Omental fat pad (tissue), 4 donors: Measurements from ENCODE around the gene TMEM132C. TPM values are rescaled to one million over a fixed set of nuclear protein-coding genes. Genes with fewer than 3 reads are reported as not detected.

ENCODE experiments used
- ATAC-seq: fragments of 150-250 bp; one replicate; pipeline ENCODE4 v1.9.1; 2016; ENCODE audit warnings: mild to moderate bottlenecking, moderate library complexity; ENCODE audit not compliant: low FRiP score
- DNase-seq: peaks from one replicate; pipeline ENCODE4 v3.0.0-alpha.2; 2019; ENCODE audit warnings: low spot score
- CTCF ChIP-seq, 3 donors: fragments of 450-650 bp; IDR thresholded peaks; one replicate each; pipeline ENCODE4 v1.5.1; 2016 to 2017; ENCODE audit warnings: antibody characterized with exemption in 3 of 3, mild to moderate bottlenecking in 3 of 3, moderate library complexity in 2 of 3
- total RNA-seq, 4 donors: library from RNA; depleted of rRNA; stranded (reverse); fragments of >200 nt; gene quantifications; one replicate each; pipeline ENCODE4 v1.1.0, GENCODE V29; 2016

Gene TMEM132C
- total RNA-seq, 4 donors from 2014 or later: 15.6 to 109 (median 44.9) TPM

- no peak for TF ChIP-seq CTCF (IDR thresholded peaks at IDR 0.05)
- DNase-seq (no peak), ATAC-seq (no peak)
Measured at GRCh38 chr12:128554546-128555304, 287.8 kb downstream of the TMEM132C start.

GRCh38 chr12:128557231-128557630, 290.3 kb downstream of the TMEM132C start:
- DNase-seq (no peak), ATAC-seq (no peak)
- TF ChIP-seq CTCF (IDR thresholded peaks at IDR 0.05): no peak

GRCh38 chr12:128564956-128565355, 298.0 kb downstream of the TMEM132C start:
- ATAC-seq: no peak
- TF ChIP-seq CTCF (IDR thresholded peaks at IDR 0.05): no peak
- no peak for DNase-seq

DNA sequence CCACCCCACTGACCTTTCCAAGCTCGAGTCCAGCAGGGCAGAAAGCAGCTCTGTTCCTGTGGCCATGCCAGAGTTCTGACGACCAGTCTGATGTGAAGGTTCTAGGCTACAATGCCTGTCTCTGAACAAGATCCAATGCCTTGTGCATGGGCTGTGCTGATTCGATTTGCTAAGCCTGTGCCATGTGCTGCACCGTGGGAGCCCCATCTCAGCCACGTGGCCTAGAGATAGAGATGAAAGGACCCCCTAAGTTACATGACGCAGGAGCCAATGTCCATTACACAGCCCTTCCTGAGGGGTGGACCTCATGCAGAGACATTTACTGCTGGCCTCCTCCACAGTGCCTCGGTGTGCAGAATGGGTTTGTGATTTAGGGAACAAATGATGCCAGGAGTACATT, 300.8 kb downstream of the TMEM132C start:
- no peak for TF ChIP-seq CTCF (IDR thresholded peaks at IDR 0.05)
- ATAC-seq: no peak
- no peak for DNase-seq

DNA sequence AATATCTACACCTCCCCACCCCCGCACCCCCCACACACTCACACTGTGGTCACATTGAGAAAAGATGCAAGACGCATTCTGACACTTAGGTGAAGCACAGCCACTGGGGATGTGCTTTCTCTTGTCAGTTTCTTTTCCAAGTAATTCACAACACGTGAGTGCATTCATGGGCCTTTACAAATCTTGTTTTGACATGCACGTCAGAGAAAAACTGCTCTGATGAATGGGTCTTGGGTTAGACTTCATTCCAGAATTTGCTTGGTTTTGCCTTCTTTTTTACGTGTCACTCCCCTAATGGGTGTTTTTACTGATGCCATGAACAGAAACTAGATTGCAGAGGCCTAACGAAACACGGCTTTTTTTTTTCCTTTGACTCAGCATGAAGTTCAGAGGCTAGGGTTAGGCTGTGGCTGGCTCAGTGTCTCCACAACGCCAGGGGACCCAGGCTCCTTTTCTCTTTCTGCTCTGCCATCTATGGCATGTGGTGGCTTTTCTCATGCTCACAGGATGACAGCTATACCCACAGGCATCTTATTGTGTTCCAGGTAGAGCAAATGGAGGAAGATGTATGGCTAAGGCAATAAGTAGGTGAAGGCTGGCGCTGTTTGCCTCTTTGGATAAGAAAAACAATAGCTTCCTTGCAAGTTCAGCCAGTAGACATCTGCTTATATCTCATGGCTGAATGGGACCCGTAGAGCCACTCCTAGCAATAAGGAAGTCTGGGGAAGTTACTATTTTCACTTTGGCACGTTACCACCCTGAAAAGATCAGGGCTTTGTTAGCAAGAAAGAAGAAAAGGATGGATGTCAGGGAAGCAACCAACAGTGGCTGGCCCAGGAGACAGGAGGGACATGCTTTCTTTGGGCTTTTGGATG, 303.5 kb downstream of the TMEM132C start:
- no peak for ATAC-seq
- no peak for TF ChIP-seq CTCF (IDR thresholded peaks at IDR 0.05)

GRCh38 chr12:128571906-128572810, 305.2 kb downstream of the TMEM132C start:
- ATAC-seq (no peak), DNase-seq (no peak)
- TF ChIP-seq CTCF (IDR thresholded peaks at IDR 0.05): no peak

More for the DNA sequence above, 303.5 kb downstream of the TMEM132C start:
- no peak for DNase-seq
